ENCODE data around the gene LSM3.
A peak's percentile ranks its signal among the peaks of the same experiment; 100 is the strongest.

The LSM3 gene

GRCh38 chr3:14145670-14146380, 32.8 kb upstream of the LSM3 start:
- no peak overlapping the region for H3K9ac ChIP-seq (ENCODE audit: low read length)
- H3K36me3 ChIP-seq (ENCODE audit: control insufficient read depth, insufficient read depth, low read length): peaks cover 28% of the 10 kb centered on the region
- peaks cover 31% of the 10 kb centered on the region for H3K4me1 ChIP-seq (ENCODE audit: control insufficient read depth, insufficient read depth, low read length)
- H3K27ac ChIP-seq (ENCODE audit: low read depth, low read length): peak overlapping the region; percentile 87
- H3K4me3 ChIP-seq (ENCODE audit: low read length): no peak overlapping the region
- no peaks in the 10 kb centered on the region for H3K27me3 ChIP-seq (ENCODE audit: control insufficient read depth, insufficient read depth, low read length)

- Histone ChIP-seq H3K36me3 (ENCODE audit: control insufficient read depth, insufficient read depth, low read length) (peaks cover 23% of the 10 kb centered on the region), H3K9ac (ENCODE audit: low read length) (no peak overlapping the region)
Measured at GRCh38 chr3:14146381-14147065, 32.1 kb upstream of the LSM3 start.

GRCh38 chr3:14147066-14147435, 31.6 kb upstream of the LSM3 start:
- no peaks in the 10 kb centered on the region for H3K27me3 ChIP-seq (ENCODE audit: control insufficient read depth, insufficient read depth, low read length)
- no peak overlapping the region for H3K9ac ChIP-seq (ENCODE audit: low read length)
- peaks cover 31% of the 10 kb centered on the region for H3K4me1 ChIP-seq (ENCODE audit: control insufficient read depth, insufficient read depth, low read length)
- peaks cover 23% of the 10 kb centered on the region for H3K36me3 ChIP-seq (ENCODE audit: control insufficient read depth, insufficient read depth, low read length)
- H3K27ac ChIP-seq (ENCODE audit: low read depth, low read length): peak overlapping the region; percentile 87
- H3K4me3 ChIP-seq (ENCODE audit: low read length): no peak overlapping the region

More at GRCh38 chr3:14146381-14147065, 32.1 kb upstream of the LSM3 start:
- peak overlapping the region; percentile 87 for H3K27ac ChIP-seq (ENCODE audit: low read depth, low read length)
- no peak overlapping the region for H3K4me3 ChIP-seq (ENCODE audit: low read length)
- peaks cover 31% of the 10 kb centered on the region for H3K4me1 ChIP-seq (ENCODE audit: control insufficient read depth, insufficient read depth, low read length)
- no peaks in the 10 kb centered on the region for H3K27me3 ChIP-seq (ENCODE audit: control insufficient read depth, insufficient read depth, low read length)

GRCh38 chr3:14147617-14148016, 31.0 kb upstream of the LSM3 start:
- Histone ChIP-seq H3K27me3 (ENCODE audit: control insufficient read depth, insufficient read depth, low read length) (no peaks in the 10 kb centered on the region), H3K9ac (ENCODE audit: low read length) (no peak overlapping the region), H3K27ac (ENCODE audit: low read depth, low read length) (no peak overlapping the region), H3K4me3 (ENCODE audit: low read length) (no peak overlapping the region), H3K4me1 (ENCODE audit: control insufficient read depth, insufficient read depth, low read length) (peaks cover 31% of the 10 kb centered on the region), H3K36me3 (ENCODE audit: control insufficient read depth, insufficient read depth, low read length) (peaks cover 29% of the 10 kb centered on the region)

- H3K36me3 ChIP-seq (ENCODE audit: control insufficient read depth, insufficient read depth, low read length): peaks cover 31% of the 10 kb centered on the region
- peaks cover 24% of the 10 kb centered on the region for H3K4me1 ChIP-seq (ENCODE audit: control insufficient read depth, insufficient read depth, low read length)
- H3K9ac ChIP-seq (ENCODE audit: low read length): no peak overlapping the region
- H3K4me3 ChIP-seq (ENCODE audit: low read length): no peak overlapping the region
- no peaks in the 10 kb centered on the region for H3K27me3 ChIP-seq (ENCODE audit: control insufficient read depth, insufficient read depth, low read length)
- H3K27ac ChIP-seq (ENCODE audit: low read depth, low read length): no peak overlapping the region
Measured at GRCh38 chr3:14148041-14148985, 30.3 kb upstream of the LSM3 start.

GRCh38 chr3:14150078-14150477, 28.5 kb upstream of the LSM3 start:
- no peak overlapping the region for H3K9ac ChIP-seq (ENCODE audit: low read length)
- peaks cover 8% of the 10 kb centered on the region for H3K4me1 ChIP-seq (ENCODE audit: control insufficient read depth, insufficient read depth, low read length)
- no peak overlapping the region for H3K27ac ChIP-seq (ENCODE audit: low read depth, low read length)
- H3K36me3 ChIP-seq (ENCODE audit: control insufficient read depth, insufficient read depth, low read length): peaks cover 35% of the 10 kb centered on the region
- no peaks in the 10 kb centered on the region for H3K27me3 ChIP-seq (ENCODE audit: control insufficient read depth, insufficient read depth, low read length)
- no peak overlapping the region for H3K4me3 ChIP-seq (ENCODE audit: low read length)

- Histone ChIP-seq H3K4me1 (ENCODE audit: control insufficient read depth, insufficient read depth, low read length) (peaks cover 2% of the 10 kb centered on the region), H3K9ac (ENCODE audit: low read length) (no peak overlapping the region), H3K4me3 (ENCODE audit: low read length) (no peak overlapping the region), H3K36me3 (ENCODE audit: control insufficient read depth, insufficient read depth, low read length) (peaks cover 35% of the 10 kb centered on the region), H3K27ac (ENCODE audit: low read depth, low read length) (no peak overlapping the region), H3K27me3 (ENCODE audit: control insufficient read depth, insufficient read depth, low read length) (no peaks in the 10 kb centered on the region)
Measured at GRCh38 chr3:14150491-14151230, 28.0 kb upstream of the LSM3 start.

- Histone ChIP-seq H3K4me1 (ENCODE audit: control insufficient read depth, insufficient read depth, low read length) (no peaks in the 10 kb centered on the region), H3K4me3 (ENCODE audit: low read length) (no peak overlapping the region), H3K27me3 (ENCODE audit: control insufficient read depth, insufficient read depth, low read length) (no peaks in the 10 kb centered on the region), H3K27ac (ENCODE audit: low read depth, low read length) (no peak overlapping the region), H3K36me3 (ENCODE audit: control insufficient read depth, insufficient read depth, low read length) (peaks cover 35% of the 10 kb centered on the region), H3K9ac (ENCODE audit: low read length) (no peak overlapping the region)
Measured at GRCh38 chr3:14151471-14152083, 27.0 kb upstream of the LSM3 start.

- Histone ChIP-seq H3K9ac (ENCODE audit: low read length) (peak overlapping the region; percentile 13), H3K4me3 (ENCODE audit: low read length) (no peak overlapping the region), H3K27me3 (ENCODE audit: control insufficient read depth, insufficient read depth, low read length) (no peaks in the 10 kb centered on the region), H3K27ac (ENCODE audit: low read depth, low read length) (no peak overlapping the region), H3K36me3 (ENCODE audit: control insufficient read depth, insufficient read depth, low read length) (peaks cover 37% of the 10 kb centered on the region), H3K4me1 (ENCODE audit: control insufficient read depth, insufficient read depth, low read length) (no peaks in the 10 kb centered on the region)
Measured at GRCh38 chr3:14152233-14152962, 26.2 kb upstream of the LSM3 start.

- Histone ChIP-seq H3K27ac (ENCODE audit: low read depth, low read length) (no peak overlapping the region), H3K27me3 (ENCODE audit: control insufficient read depth, insufficient read depth, low read length) (no peaks in the 10 kb centered on the region), H3K9ac (ENCODE audit: low read length) (no peak overlapping the region), H3K36me3 (ENCODE audit: control insufficient read depth, insufficient read depth, low read length) (peaks cover 37% of the 10 kb centered on the region), H3K4me3 (ENCODE audit: low read length) (no peak overlapping the region), H3K4me1 (ENCODE audit: control insufficient read depth, insufficient read depth, low read length) (no peaks in the 10 kb centered on the region)
Measured at GRCh38 chr3:14152963-14153355, 25.7 kb upstream of the LSM3 start.

- Histone ChIP-seq H3K9ac (ENCODE audit: low read length) (no peak overlapping the region), H3K4me3 (ENCODE audit: low read length) (no peak overlapping the region), H3K36me3 (ENCODE audit: control insufficient read depth, insufficient read depth, low read length) (peaks cover 44% of the 10 kb centered on the region), H3K27ac (ENCODE audit: low read depth, low read length) (no peak overlapping the region), H3K27me3 (ENCODE audit: control insufficient read depth, insufficient read depth, low read length) (no peaks in the 10 kb centered on the region), H3K4me1 (ENCODE audit: control insufficient read depth, insufficient read depth, low read length) (no peaks in the 10 kb centered on the region)
Measured at GRCh38 chr3:14153663-14154062, 25.0 kb upstream of the LSM3 start.

Data from rectal smooth muscle tissue (tissue), 1 donor.